MM.1S (cell line): ENCODE results near the gene GALNT4.
A peak's percentile ranks its signal among the peaks of the same experiment; 100 is the strongest.

Source experiments
- DNase-seq: peaks from one replicate; pipeline ENCODE4 v3.0.0-alpha.2; 2015
- H2AFZ ChIP-seq: fragments of 300-600 bp; sonication (generic); 2 replicates; pipeline ENCODE4 v1.6.0; 2016; ENCODE audit warnings: antibody characterized with exemption, low read length
- H3F3A ChIP-seq: fragments of 300-600 bp; sonication (generic); 2 replicates; pipeline ENCODE4 v1.6.1; 2016; ENCODE audit warnings: mild to moderate bottlenecking, antibody characterized with exemption, low read length, moderate library complexity, mixed read lengths; ENCODE audit not compliant: insufficient read depth
- H3K27ac ChIP-seq: fragments of 300-600 bp; sonication (generic); 2 replicates; pipeline ENCODE4 v1.5.1; 2016; ENCODE audit warnings: mild to moderate bottlenecking, low read length
- H3K27me3 ChIP-seq: fragments of 300-600 bp; sonication (generic); replicated peaks from 2 replicates; pipeline ENCODE4 v1.6.0; 2016; ENCODE audit warnings: low read length; ENCODE audit not compliant: insufficient read depth
- H3K36me3 ChIP-seq: fragments of 300-600 bp; sonication (generic); replicated peaks from 2 replicates; pipeline ENCODE4 v1.6.1; 2016; ENCODE audit warnings: mild to moderate bottlenecking, low read length, mixed read lengths; ENCODE audit not compliant: insufficient read depth
- H3K4me1 ChIP-seq: fragments of 300-600 bp; sonication (generic); 2 replicates; pipeline ENCODE4 v1.6.1; 2016; ENCODE audit warnings: low read length, mixed read lengths
- H3K4me2 ChIP-seq: fragments of 300-600 bp; sonication (generic); 2 replicates; pipeline ENCODE4 v1.6.0; 2016; ENCODE audit warnings: low read depth, low read length
- H3K4me3 ChIP-seq: fragments of 300-600 bp; sonication (generic); 2 replicates; pipeline ENCODE4 v1.5.1; 2016; ENCODE audit warnings: low read length, mixed read lengths
- H3K79me2 ChIP-seq: fragments of 300-600 bp; sonication (generic); 2 replicates; pipeline ENCODE4 v1.6.1; 2016; ENCODE audit warnings: mixed run types, low read length, mixed read lengths
- H3K9ac ChIP-seq: fragments of 300-600 bp; sonication (generic); 2 replicates; pipeline ENCODE4 v1.6.1; 2016; ENCODE audit warnings: low read length, mixed read lengths
- H3K9me2 ChIP-seq: fragments of 300-600 bp; sonication (generic); replicated peaks from 2 replicates; pipeline ENCODE4 v1.6.1; 2016; ENCODE audit warnings: mild to moderate bottlenecking, low read length, mixed read lengths; ENCODE audit not compliant: insufficient read depth
- H3K9me3 ChIP-seq: fragments of 300-600 bp; sonication (generic); replicated peaks from 2 replicates; pipeline ENCODE4 v1.6.1; 2016; ENCODE audit warnings: mild to moderate bottlenecking, low read length, mixed read lengths; ENCODE audit not compliant: insufficient read depth
- H4K20me1 ChIP-seq: fragments of 300-600 bp; sonication (generic); 2 replicates; pipeline ENCODE4 v1.6.1; 2016; ENCODE audit warnings: mild to moderate bottlenecking, low read length, moderate library complexity, mixed read lengths; ENCODE audit not compliant: insufficient read depth
- EZH2 ChIP-seq: fragments of 300-600 bp; sonication (generic); optimal IDR thresholded peaks from 2 replicates; pipeline ENCODE3; 2017; ENCODE audit warnings: low read depth, mild to moderate bottlenecking, antibody characterized with exemption, low read length, mixed read lengths
- EZH2phosphoT487 ChIP-seq: fragments of 300-600 bp; sonication (generic); IDR thresholded peaks from 2 replicates; pipeline ENCODE4 v1.6.1; 2018; ENCODE audit warnings: antibody characterized with exemption, low read length
- TF ChIP-seq, protein P1 (sequence below): fragments of 300-600 bp; sonication (generic); IDR thresholded peaks from 2 replicates; pipeline ENCODE4 v1.5.1; 2016; ENCODE audit warnings: antibody characterized with exemption, low read length, mixed read lengths

Gene GALNT4

DNA sequence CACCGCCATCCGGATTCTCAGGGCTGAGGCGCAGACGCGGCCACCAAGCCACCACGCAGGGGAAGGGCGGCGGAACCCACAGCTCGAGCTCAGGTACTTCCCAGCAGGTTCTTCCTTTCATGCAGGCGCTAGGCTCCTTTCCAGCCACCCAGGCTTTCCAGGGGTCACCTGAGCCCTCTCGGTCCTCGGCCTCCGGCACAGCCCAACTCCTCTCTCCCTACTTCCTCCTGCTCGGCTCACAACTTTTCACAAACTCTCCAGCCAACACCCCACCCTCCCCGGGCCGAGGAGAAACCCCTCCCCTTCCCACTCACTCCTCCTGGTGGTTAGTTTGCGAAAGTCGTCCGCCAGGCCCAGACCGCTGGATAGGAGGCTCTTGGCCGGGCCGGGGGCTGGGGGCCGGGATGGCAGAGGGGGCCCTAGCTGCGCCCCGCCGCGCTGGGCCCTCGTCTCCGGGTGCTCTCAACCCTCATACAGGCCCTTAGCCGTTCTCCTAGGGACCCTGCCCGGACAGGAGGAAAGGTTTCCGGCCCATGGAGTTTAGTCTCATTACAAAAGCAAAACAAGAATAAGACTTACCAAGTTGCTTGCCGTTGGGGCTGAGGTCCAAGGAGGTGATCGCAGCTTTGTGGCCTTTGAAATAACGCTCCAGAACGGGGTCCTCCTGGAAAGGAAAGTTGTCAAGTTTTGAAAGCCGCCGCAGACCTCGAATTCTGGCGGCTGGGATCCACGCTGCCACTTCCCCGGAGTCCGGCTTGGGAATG, at the start of gene GALNT4:
Gene GALNT4, minus strand, starts transcription at position 256 of the 764 bp plus-strand sequence. Its CDS starts 247 bp downstream, at position 9.
- Histone ChIP-seq H3K9ac (peak within 1 kb of the TSS; percentile 88), H3K27ac (peak within 1 kb of the TSS; percentile 88), H3K4me3 (peak within 1 kb of the TSS; percentile 88), H3K36me3 (no peaks in the 10 kb centered on the region), H3K79me2 (peaks cover 69% of the 10 kb centered on the region), H3F3A (peaks cover 6% of the 10 kb centered on the region; the same call in 1 of the 2 replicates), H3K4me2 (peak within 1 kb of the TSS; percentile 81), H3K4me1 (peaks cover 28% of the 10 kb centered on the region), H3K9me2 (no peaks in the 10 kb centered on the region), H3K27me3 (no peaks in the 10 kb centered on the region), H2AFZ (peak within 1 kb of the TSS; percentile 84), H4K20me1 (no peaks in the 10 kb centered on the region), H3K9me3 (no peaks in the 10 kb centered on the region)
- DNase-seq, result peak; percentile 88
- no peak for TF ChIP-seq EZH2
- TF ChIP-seq, protein P1, sequence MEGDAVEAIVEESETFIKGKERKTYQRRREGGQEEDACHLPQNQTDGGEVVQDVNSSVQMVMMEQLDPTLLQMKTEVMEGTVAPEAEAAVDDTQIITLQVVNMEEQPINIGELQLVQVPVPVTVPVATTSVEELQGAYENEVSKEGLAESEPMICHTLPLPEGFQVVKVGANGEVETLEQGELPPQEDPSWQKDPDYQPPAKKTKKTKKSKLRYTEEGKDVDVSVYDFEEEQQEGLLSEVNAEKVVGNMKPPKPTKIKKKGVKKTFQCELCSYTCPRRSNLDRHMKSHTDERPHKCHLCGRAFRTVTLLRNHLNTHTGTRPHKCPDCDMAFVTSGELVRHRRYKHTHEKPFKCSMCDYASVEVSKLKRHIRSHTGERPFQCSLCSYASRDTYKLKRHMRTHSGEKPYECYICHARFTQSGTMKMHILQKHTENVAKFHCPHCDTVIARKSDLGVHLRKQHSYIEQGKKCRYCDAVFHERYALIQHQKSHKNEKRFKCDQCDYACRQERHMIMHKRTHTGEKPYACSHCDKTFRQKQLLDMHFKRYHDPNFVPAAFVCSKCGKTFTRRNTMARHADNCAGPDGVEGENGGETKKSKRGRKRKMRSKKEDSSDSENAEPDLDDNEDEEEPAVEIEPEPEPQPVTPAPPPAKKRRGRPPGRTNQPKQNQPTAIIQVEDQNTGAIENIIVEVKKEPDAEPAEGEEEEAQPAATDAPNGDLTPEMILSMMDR, result peak; percentile 77

GRCh38 chr12:89573051-89573810, 48.6 kb upstream of the GALNT4 start:
- Histone ChIP-seq H3K36me3 (no peaks in the 10 kb centered on the region), H4K20me1 (no peaks in the 10 kb centered on the region), H3K4me3 (no peak overlapping the region), H3K9me2 (no peaks in the 10 kb centered on the region), H3F3A (no peaks in the 10 kb centered on the region), H2AFZ (no peak overlapping the region), H3K4me1 (no peaks in the 10 kb centered on the region), H3K9me3 (no peaks in the 10 kb centered on the region), H3K27ac (no peak overlapping the region), H3K27me3 (no peaks in the 10 kb centered on the region), H3K4me2 (no peak overlapping the region), H3K9ac (no peak overlapping the region), H3K79me2 (no peaks in the 10 kb centered on the region)
- DNase-seq, result no peak
- TF ChIP-seq, protein P1, result no peak
- TF ChIP-seq EZH2phosphoT487 (no peak), EZH2 (no peak)

DNA sequence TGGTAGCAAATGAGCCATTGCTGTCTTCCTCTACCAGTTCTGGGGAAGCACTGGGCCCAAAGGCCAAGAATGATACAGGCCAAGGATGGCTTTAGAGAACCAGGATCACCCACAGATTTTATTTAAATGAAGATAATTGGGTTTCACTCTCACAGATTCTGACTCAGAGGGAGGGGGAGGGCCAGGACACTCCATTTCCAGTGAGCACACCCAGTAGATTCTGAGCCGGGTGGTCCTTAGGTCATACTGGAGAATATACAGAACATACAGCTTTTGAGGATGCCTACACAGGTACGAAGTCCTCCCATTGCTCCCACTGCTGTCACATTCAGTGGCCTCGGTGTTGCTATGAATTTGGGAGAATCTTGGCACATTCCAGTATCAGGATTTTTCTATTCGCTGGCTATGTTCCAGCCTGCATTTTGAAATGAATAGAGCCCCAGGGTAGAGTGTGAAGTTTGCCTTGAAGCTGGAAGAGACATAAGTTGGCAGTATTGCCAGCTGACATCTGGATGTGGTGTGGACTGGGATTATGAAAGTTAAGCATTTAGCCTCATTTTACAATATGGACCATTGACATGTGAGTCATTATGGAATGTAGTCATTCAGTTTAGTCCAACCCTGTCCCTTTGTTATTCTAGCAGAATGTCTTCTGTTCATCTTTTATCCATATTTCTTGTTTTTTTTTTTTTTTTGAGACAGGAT, 47.0 kb upstream of the GALNT4 start:
- no peak overlapping the region for H3K27ac ChIP-seq

More for the DNA sequence above, 47.0 kb upstream of the GALNT4 start:
- H2AFZ ChIP-seq, result no peak overlapping the region
- no peaks in the 10 kb centered on the region for H3K27me3 ChIP-seq
- H3K9me2 ChIP-seq, result no peaks in the 10 kb centered on the region
- no peaks in the 10 kb centered on the region for H3K9me3 ChIP-seq
- H4K20me1 ChIP-seq, result no peaks in the 10 kb centered on the region
- no peak overlapping the region for H3K4me2 ChIP-seq
- H3K36me3 ChIP-seq, result no peaks in the 10 kb centered on the region
- TF ChIP-seq EZH2 (no peak), EZH2phosphoT487 (no peak)
- TF ChIP-seq, protein P1, result no peak
- H3F3A ChIP-seq, result no peaks in the 10 kb centered on the region
- no peaks in the 10 kb centered on the region for H3K4me1 ChIP-seq
- H3K79me2 ChIP-seq, result no peaks in the 10 kb centered on the region
- DNase-seq, result no peak
- no peak overlapping the region for H3K4me3 ChIP-seq
- no peak overlapping the region for H3K9ac ChIP-seq
